ENCODE results near the gene HMGN2.

DNA sequence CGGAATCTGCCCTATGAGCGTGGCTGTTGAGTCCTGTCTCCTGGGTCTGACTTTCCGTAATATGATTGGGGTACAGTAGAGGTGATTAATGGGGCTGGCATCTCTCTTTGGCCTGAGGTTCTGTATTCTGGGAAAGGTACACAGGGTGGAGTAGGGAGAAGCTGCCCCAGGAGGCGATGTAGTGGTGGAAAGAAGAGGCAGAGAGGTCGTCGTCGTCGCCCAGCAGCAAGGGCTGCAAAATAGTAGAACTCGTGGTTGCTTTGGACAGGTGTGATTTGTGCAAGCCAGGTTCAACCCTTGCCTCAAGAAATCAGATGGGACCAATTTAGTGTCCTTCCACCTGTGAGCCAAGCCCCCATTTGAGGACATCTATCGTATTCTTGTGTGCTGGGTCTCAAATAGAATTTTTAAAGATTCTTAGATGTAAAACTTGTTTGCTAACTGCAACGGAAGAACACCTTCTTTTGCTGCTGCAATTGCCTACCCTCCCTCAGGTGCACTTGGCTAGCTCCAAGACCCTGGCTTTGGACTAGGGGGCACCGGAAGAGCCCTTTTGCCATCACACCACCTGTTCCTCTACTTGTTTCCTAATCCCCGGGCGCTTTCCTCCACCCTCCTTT, 1.3 kb upstream of the HMGN2 start:
- TF ChIP-seq, protein P1, sequence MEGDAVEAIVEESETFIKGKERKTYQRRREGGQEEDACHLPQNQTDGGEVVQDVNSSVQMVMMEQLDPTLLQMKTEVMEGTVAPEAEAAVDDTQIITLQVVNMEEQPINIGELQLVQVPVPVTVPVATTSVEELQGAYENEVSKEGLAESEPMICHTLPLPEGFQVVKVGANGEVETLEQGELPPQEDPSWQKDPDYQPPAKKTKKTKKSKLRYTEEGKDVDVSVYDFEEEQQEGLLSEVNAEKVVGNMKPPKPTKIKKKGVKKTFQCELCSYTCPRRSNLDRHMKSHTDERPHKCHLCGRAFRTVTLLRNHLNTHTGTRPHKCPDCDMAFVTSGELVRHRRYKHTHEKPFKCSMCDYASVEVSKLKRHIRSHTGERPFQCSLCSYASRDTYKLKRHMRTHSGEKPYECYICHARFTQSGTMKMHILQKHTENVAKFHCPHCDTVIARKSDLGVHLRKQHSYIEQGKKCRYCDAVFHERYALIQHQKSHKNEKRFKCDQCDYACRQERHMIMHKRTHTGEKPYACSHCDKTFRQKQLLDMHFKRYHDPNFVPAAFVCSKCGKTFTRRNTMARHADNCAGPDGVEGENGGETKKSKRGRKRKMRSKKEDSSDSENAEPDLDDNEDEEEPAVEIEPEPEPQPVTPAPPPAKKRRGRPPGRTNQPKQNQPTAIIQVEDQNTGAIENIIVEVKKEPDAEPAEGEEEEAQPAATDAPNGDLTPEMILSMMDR (IDR thresholded peaks at IDR 0.05), result no peak
- no peak for TF ChIP-seq ZFX (IDR thresholded peaks at IDR 0.05; ENCODE audit: borderline replicate concordance)
